ENCODE results near the gene UBA7.

The UBA7 gene

GRCh38 chr3:49812916-49813496 is 747 bp downstream of the UBA7 start:
- DNase-seq (ENCODE audit: extremely low read depth, low read depth), result no peak
- TF ChIP-seq CTCF (IDR thresholded peaks at IDR 0.05; ENCODE audit: low read depth, low read length), result no peak

- no peak for TF ChIP-seq CTCF (IDR thresholded peaks at IDR 0.05; ENCODE audit: low read depth, low read length)
- DNase-seq (ENCODE audit: extremely low read depth, low read depth), result no peak
Observed at GRCh38 chr3:49807431-49808114, 6.2 kb downstream of the UBA7 start.

- no peak for TF ChIP-seq CTCF (IDR thresholded peaks at IDR 0.05; ENCODE audit: low read depth, low read length)
- no peak for DNase-seq (ENCODE audit: extremely low read depth, low read depth)
Observed at GRCh38 chr3:49806850-49807249, 6.9 kb downstream of the UBA7 start.

- no peak for TF ChIP-seq CTCF (IDR thresholded peaks at IDR 0.05; ENCODE audit: low read depth, low read length)
- DNase-seq (ENCODE audit: extremely low read depth, low read depth), result no peak
Observed at GRCh38 chr3:49805897-49806701, 7.7 kb downstream of the UBA7 start.

GRCh38 chr3:49805367-49805782 is 8.4 kb downstream of the UBA7 start:
- DNase-seq (ENCODE audit: extremely low read depth, low read depth), result peak; percentile 89
- no peak for TF ChIP-seq CTCF (IDR thresholded peaks at IDR 0.05; ENCODE audit: low read depth, low read length)

GRCh38 chr3:49804141-49805041 is 9.4 kb downstream of the UBA7 start:
- DNase-seq (ENCODE audit: extremely low read depth, low read depth), result no peak
- TF ChIP-seq CTCF (IDR thresholded peaks at IDR 0.05; ENCODE audit: low read depth, low read length), result no peak

Measured in AG09319 (cell line).